Subcutaneous adipose tissue (tissue), 4 donors: Measurements from ENCODE around the gene NAE1. TPM values are rescaled to one million over a fixed set of nuclear protein-coding genes. Genes with fewer than 3 reads are reported as not detected.

ENCODE experiments used
- CTCF ChIP-seq: fragments of 450-650 bp; IDR thresholded peaks from one replicate; pipeline ENCODE4 v1.5.1; 2016; ENCODE audit warnings: low read depth, mild to moderate bottlenecking, control low read depth, antibody characterized with exemption, moderate library complexity
- total RNA-seq, 4 donors: library from RNA; depleted of rRNA; stranded (reverse); fragments of >200 nt; gene quantifications; one replicate each; pipeline ENCODE4 v1.1.0, GENCODE V29; 2016

The NAE1 gene
- total RNA-seq, 4 donors from 2014 or later = 38.2 to 56.4 (median 46.4) TPM

GRCh38 chr16:66776457-66776856 lies 54.3 kb downstream of the NAE1 start:
- no peak for TF ChIP-seq CTCF

- TF ChIP-seq CTCF = no peak
These were observed 55.8 kb downstream of the NAE1 start for GRCh38 chr16:66774981-66775380.

- no peak for TF ChIP-seq CTCF
These were observed 72.7 kb downstream of the NAE1 start for GRCh38 chr16:66758086-66758485.

- TF ChIP-seq CTCF = no peak
These were observed 76.0 kb downstream of the NAE1 start for GRCh38 chr16:66754819-66755218.

GRCh38 chr16:66754211-66754610 lies 76.6 kb downstream of the NAE1 start:
- no peak for TF ChIP-seq CTCF

- TF ChIP-seq CTCF = no peak
These were observed 77.8 kb downstream of the NAE1 start for GRCh38 chr16:66752958-66753357.

Other genes with a start within 250 kb of the NAE1 start
- 100 to 1,000 TPM in 1 of 4 donors, 10 to 100 TPM in 3; 27.5 to 101 (median 43.1) TPM for gene CMTM3, start 226.3 kb downstream of the NAE1 start, total RNA-seq
- 10 to 100 TPM; 12.1 to 16.0 (median 13.0) TPM for gene CMTM4, start 134.2 kb downstream of the NAE1 start, total RNA-seq
- 100 to 1,000 TPM; 123 to 210 (median 165) TPM for gene DYNC1LI2, start 79.4 kb downstream of the NAE1 start, total RNA-seq
- gene TERB1, start 29.4 kb downstream of the NAE1 start, total RNA-seq = under 1 TPM in 2 of 4 donors, not detected in 2; 0.33 to 0.68 TPM
- not detected for gene CA7, start 13.4 kb upstream of the NAE1 start, total RNA-seq
- gene PDP2, start 49.5 kb upstream of the NAE1 start, total RNA-seq = 10 to 100 TPM; 16.5 to 43.3 (median 31.1) TPM
- gene CDH16, start 87.9 kb upstream of the NAE1 start, total RNA-seq = not detected
- gene RRAD, start 94.6 kb upstream of the NAE1 start, total RNA-seq = 10 to 100 TPM in 2 of 4 donors, 1 to 10 TPM in 2; 2.4 to 15.9 (median 9.8) TPM
- 10 to 100 TPM; 59.2 to 67.0 (median 63.7) TPM for gene CIAO2B, start 103.4 kb upstream of the NAE1 start, total RNA-seq
- 10 to 100 TPM; 26.9 to 56.7 (median 35.1) TPM for gene CES2, start 104.5 kb upstream of the NAE1 start, total RNA-seq
- gene CES3, start 130.3 kb upstream of the NAE1 start, total RNA-seq = 1 to 10 TPM in 3 of 4 donors, under 1 TPM in 1; 0.16 to 3.1 (median 1.9) TPM
- 10 to 100 TPM in 1 of 4 donors, 1 to 10 TPM in 3; 5.4 to 25.2 (median 6.6) TPM for gene CES4A, start 157.6 kb upstream of the NAE1 start, total RNA-seq
- gene CBFB, start 198.2 kb upstream of the NAE1 start, total RNA-seq = 10 to 100 TPM; 35.2 to 46.2 (median 42.4) TPM